OCI-LY3 (cell line): Measurements from ENCODE around the gene MAP2.

Experiments
- H2AFZ ChIP-seq: fragments of 200-600, 300-600 bp; shearing (Covaris generic); 2 replicates; pipeline ENCODE4 v1.6.0; 2014; ENCODE audit warnings: antibody characterized with exemption, low read depth, low read length
- H3K27ac ChIP-seq: fragments of 200-600, 300-600 bp; sonication (generic); 2 replicates; pipeline ENCODE4 v1.5.1; 2014; ENCODE audit warnings: mild to moderate bottlenecking, low read length, moderate library complexity, mixed read lengths
- H3K27me3 ChIP-seq: fragments of 200-600, 300-600 bp; sonication (generic); 2 replicates; pipeline ENCODE4 v1.6.1; 2014; ENCODE audit warnings: low read depth, low read length, mixed read lengths
- H3K36me3 ChIP-seq: fragments of 200-600, 300-600 bp; sonication (generic); replicated peaks from 2 replicates; pipeline ENCODE3; 2014; ENCODE audit warnings: low read depth, low read length, mixed read lengths
- H3K4me1 ChIP-seq: fragments of 300-600, 200-600 bp; sonication (generic); 2 replicates; pipeline ENCODE4 v1.6.1; 2014; ENCODE audit warnings: low read length, mixed read lengths
- H3K4me2 ChIP-seq: fragments of 200-600, 300-600 bp; sonication (generic); 2 replicates; pipeline ENCODE4 v1.6.1; 2014; ENCODE audit warnings: low read length, mixed read lengths
- H3K4me3 ChIP-seq: fragments of 300-600, 200-600 bp; sonication (generic); 2 replicates; pipeline ENCODE4 v1.5.1; 2014; ENCODE audit warnings: antibody characterized with exemption, mild to moderate bottlenecking, low read length, moderate library complexity
- H3K79me2 ChIP-seq: fragments of 300-600, 200-600 bp; shearing (Covaris generic); 2 replicates; pipeline ENCODE4 v1.6.1; 2014; ENCODE audit warnings: mild to moderate bottlenecking, low read length, mixed read lengths
- H3K9ac ChIP-seq: fragments of 300-600, 200-600 bp; shearing (Covaris generic); 2 replicates; pipeline ENCODE4 v1.6.0; 2014; ENCODE audit warnings: mild to moderate bottlenecking, low read length, moderate library complexity
- H3K9me3 ChIP-seq: fragments of 200-600, 300-600 bp; shearing (Covaris generic); 2 replicates; pipeline ENCODE4 v1.6.1; 2014; ENCODE audit warnings: low read length, mixed read lengths; ENCODE audit not compliant: insufficient read depth
- H4K20me1 ChIP-seq: fragments of 200-600, 300-600 bp; sonication (generic); 2 replicates; pipeline ENCODE4 v1.6.1; 2016; ENCODE audit warnings: low read length, mixed read lengths; ENCODE audit not compliant: insufficient read depth
- CTCF ChIP-seq: fragments of 200-600, 300-600 bp; sonication (generic); IDR thresholded peaks from 2 replicates; pipeline ENCODE4 v1.5.1; 2014; ENCODE audit warnings: antibody characterized with exemption, low read length, low read depth
- EZH2phosphoT487 ChIP-seq: fragments of 200-600 bp; shearing (Covaris generic); IDR thresholded peaks from 2 replicates; pipeline ENCODE4 v1.6.1; 2018; ENCODE audit warnings: antibody characterized with exemption, mixed run types, low read depth

Gene MAP2

GRCh38 chr2:209553913-209554312 lies 130.1 kb downstream of the MAP2 start:
- Histone ChIP-seq H3K4me3 (no peak overlapping the region), H3K79me2 (no peaks in the 10 kb centered on the region), H3K27ac (no peak overlapping the region), H2AFZ (no peak overlapping the region), H3K9me3 (no peaks in the 10 kb centered on the region), H3K9ac (no peak overlapping the region), H4K20me1 (no peaks in the 10 kb centered on the region), H3K36me3 (no peaks in the 10 kb centered on the region), H3K4me1 (peaks cover 7% of the 10 kb centered on the region), H3K27me3 (no peaks in the 10 kb centered on the region), H3K4me2 (peak overlapping the region; percentile 6)
- TF ChIP-seq EZH2phosphoT487 (no peak), CTCF (no peak)

- TF ChIP-seq EZH2phosphoT487 (no peak), CTCF (peak; percentile 75)
- peaks cover 7% of the 10 kb centered on the region for H3K4me1 ChIP-seq
Measured at GRCh38 chr2:209556354-209556961, 132.6 kb downstream of the MAP2 start.

GRCh38 chr2:209560911-209561310 lies 137.1 kb downstream of the MAP2 start:
- Histone ChIP-seq H3K27me3 (0 out of 2 replicates have a peak, but pooled peaks cover 3% of the 10 kb centered on the region), H2AFZ (no peak overlapping the region), H3K4me3 (no peak overlapping the region), H3K36me3 (no peaks in the 10 kb centered on the region), H3K9ac (no peak overlapping the region), H3K27ac (no peak overlapping the region), H4K20me1 (no peaks in the 10 kb centered on the region), H3K79me2 (no peaks in the 10 kb centered on the region), H3K4me2 (no peak overlapping the region), H3K9me3 (no peaks in the 10 kb centered on the region), H3K4me1 (no peaks in the 10 kb centered on the region)
- TF ChIP-seq EZH2phosphoT487: no peak

More at GRCh38 chr2:209556354-209556961, 132.6 kb downstream of the MAP2 start:
- Histone ChIP-seq H3K27ac (no peak overlapping the region), H3K79me2 (no peaks in the 10 kb centered on the region), H3K9me3 (no peaks in the 10 kb centered on the region), H3K4me2 (no peak overlapping the region), H3K36me3 (no peaks in the 10 kb centered on the region), H2AFZ (no peak overlapping the region), H3K4me3 (no peak overlapping the region), H3K27me3 (0 out of 2 replicates have a peak, but pooled peaks cover 3% of the 10 kb centered on the region), H3K9ac (no peak overlapping the region), H4K20me1 (no peaks in the 10 kb centered on the region)

- Histone ChIP-seq H4K20me1 (no peaks in the 10 kb centered on the region), H3K27ac (no peak overlapping the region), H3K79me2 (no peaks in the 10 kb centered on the region), H2AFZ (no peak overlapping the region), H3K9me3 (no peaks in the 10 kb centered on the region), H3K4me2 (no peak overlapping the region), H3K9ac (no peak overlapping the region), H3K4me3 (no peak overlapping the region), H3K36me3 (no peaks in the 10 kb centered on the region), H3K27me3 (0 out of 2 replicates have a peak, but pooled peaks cover 3% of the 10 kb centered on the region), H3K4me1 (no peaks in the 10 kb centered on the region)
- TF ChIP-seq EZH2phosphoT487 (no peak), CTCF (no peak)
Measured at GRCh38 chr2:209563453-209563852, 139.6 kb downstream of the MAP2 start.
